Right ventricle myocardium superior (tissue), 1 donor: ENCODE results near the gene NPC2. TPM values are rescaled to one million over a fixed set of nuclear protein-coding genes. Genes with fewer than 3 reads are reported as not detected.
"Not testable (repeated sequence)": the region's sequence is repeated elsewhere in the genome, so short reads cannot be mapped to it uniquely, and the experiment has no call there.

Source experiments
- ATAC-seq: fragments of 200-7000 bp; cut with Tn5 transposase; one replicate; pipeline ENCODE4 v1.9.1; 2020; ENCODE audit warnings: mild to moderate bottlenecking; ENCODE audit not compliant: poor library complexity
- DNase-seq: peaks from one replicate; pipeline ENCODE4 v3.0.0-alpha.2; 2020
- intact Hi-C: fragments of 100-400 bp; cut with DNase I; formaldehyde crosslinking; loops from one replicate; pipeline ENCODE4 v1.11.2; 2022
- total RNA-seq: library from RNA; stranded (reverse); fragmentation: NEBNext Ultra II Directional; extraction: Animal tissue kit (Norgen Biotek cat#: 25700); gene quantifications from one replicate; pipeline ENCODE4 v1.2.1, GENCODE V29; 2021
- donor health status: DM: no; HTN: yes; CAD: no; lungs with severe emphysema.

NPC2 gene
- total RNA-seq, 1 donor from 2014 or later: 75.8 TPM

DNA sequence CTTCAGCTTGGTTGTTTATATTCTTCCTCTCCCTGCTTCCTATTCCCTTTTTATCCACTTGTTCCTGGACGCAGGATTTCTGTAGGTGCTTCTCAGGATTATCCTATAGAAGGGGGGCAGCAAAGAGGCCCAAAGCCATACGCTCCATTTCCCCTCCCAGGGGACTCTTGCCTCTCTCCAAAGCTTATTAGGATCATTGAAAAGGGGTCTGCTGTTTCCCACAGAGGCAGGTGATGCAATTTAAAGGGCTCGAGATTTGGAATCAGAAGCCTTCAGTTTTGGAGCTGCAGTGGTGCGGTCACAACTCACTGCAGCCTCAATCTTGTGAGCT lies 35.6 kb downstream of the NPC2 start:
- DNase-seq (no peak), ATAC-seq (no peak)
- intact Hi-C loops: no loop called here

DNA sequence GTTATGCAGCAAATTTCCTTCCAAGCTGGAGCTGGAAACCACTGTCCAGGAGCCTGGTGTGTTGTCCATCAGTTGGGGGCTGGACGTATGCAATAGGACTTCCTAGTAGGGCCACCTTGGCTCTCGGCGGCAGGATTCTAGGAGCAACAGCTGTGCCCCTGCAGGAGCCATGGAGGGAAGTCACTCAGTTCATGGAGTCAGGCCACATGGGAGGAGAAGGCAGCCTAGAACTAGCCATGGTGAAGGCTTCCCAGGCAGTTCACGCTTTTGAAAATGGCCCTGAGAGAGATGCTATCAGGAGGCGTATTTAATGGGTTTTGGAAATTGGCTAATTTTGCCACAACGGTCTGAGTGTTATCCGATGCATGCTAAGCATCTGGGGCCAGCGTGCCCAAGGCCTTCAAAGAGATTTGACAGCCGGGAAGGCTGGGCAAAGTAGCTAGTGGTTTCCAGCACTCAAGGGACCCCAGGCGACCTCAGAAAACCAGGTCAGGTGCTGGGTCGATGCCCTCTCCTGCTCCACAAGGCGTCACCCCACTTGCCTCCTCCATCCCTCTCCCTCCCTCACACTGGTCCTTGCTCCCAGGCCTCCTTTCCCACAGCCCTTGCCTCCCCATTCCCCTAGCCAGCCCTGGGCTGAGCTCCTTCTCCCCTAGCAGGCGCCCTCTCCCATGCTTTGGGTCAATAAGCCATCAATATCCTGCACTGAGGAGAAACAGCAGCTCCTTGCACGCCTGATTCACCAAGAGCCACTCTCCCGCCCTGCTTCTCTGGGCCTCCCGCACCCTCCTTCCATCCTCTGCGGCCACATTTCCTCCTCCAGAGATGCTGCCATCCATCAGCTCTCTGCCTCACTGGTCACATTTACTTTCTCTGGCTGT lies 36.2 kb downstream of the NPC2 start:
- ATAC-seq: no peak
- DNase-seq: no peak
- intact Hi-C loops: no loop called here

DNA sequence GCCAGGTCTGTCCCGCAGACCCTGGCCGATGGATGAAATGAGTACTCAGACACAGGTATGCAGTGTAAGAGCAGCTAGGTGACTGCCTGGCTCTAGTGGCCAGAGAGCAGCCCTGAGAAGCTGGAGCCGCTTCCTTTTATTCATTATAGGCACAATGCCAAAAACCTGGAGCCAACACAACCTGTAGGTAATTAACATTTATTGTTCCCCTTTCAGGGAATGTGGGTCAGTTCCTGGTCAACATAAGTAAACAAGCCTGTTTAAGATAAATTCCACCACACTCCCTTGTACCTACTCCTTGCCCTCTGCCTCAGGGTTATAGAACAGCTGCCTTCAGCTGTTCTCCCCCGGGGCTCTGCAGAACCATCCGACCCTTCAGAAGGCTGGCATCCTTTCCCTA lies 38.7 kb downstream of the NPC2 start:
- not testable (repeated sequence) for DNase-seq, ATAC-seq

DNA sequence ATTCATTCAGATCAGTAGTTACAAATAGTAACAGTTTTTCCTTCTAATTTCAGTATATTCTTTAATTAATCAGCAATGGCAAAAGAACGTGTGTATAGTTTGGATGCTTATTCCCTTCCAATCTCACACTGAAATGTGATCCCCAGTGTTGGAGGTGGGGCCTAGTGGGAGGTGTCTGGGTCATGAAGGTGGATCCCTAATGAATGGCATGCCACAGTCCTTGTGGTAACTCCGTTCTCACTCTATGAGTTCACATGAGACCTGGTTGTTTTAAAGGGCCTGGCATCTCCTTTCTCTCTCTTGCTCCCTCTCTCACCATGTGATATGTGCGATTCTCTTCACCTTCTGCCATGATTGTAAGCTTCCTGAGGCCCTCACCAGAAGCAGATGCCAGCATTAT lies 48.2 kb downstream of the NPC2 start:
- ATAC-seq (no peak), DNase-seq (no peak)
- intact Hi-C loops: no loop called here

More for the DNA sequence above, 38.7 kb downstream of the NPC2 start:
- intact Hi-C loops: not testable (repeated sequence)

DNA sequence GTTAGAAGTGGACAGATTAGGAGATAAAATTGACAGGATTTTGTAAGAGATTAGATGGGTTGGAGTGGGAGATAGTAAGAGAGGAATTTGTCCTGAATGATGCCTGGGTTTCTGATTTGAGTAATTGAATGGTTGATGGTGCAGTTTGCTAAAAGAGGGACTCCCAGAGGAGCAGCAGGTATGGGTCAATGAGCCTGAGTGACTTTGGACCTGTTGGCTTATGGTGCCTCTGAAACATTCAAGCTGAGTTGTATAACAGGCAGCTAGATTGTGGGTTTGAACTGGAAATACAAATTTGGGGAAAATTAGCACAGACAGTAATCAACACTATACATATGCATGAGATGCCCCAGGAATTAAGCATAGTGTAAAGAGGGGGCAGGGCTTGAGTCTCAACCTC lies 50.3 kb downstream of the NPC2 start:
- no peak for ATAC-seq
- no peak for DNase-seq
- intact Hi-C loops: no loop called here

DNA sequence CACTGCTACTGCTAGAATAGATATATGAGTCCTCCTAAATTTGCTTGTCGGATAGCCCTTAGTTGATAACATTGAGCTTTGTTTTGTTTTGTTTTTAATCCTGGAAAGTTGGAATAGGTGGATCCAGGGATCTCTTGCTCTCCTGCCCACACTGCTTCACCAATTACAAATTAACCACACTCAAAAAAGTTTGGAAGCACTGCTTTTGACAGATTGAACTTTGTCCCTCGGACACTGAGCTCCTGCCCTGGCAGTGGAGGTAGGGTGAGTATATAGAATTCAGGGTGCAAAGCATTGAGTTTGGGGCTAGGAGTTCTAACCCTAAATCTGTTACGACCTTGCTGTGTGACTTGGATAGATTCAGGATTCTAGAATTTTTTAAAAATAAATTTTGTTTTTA lies 52.0 kb downstream of the NPC2 start:
- ATAC-seq: no peak
- intact Hi-C loops: no loop called here
- DNase-seq: no peak

DNA sequence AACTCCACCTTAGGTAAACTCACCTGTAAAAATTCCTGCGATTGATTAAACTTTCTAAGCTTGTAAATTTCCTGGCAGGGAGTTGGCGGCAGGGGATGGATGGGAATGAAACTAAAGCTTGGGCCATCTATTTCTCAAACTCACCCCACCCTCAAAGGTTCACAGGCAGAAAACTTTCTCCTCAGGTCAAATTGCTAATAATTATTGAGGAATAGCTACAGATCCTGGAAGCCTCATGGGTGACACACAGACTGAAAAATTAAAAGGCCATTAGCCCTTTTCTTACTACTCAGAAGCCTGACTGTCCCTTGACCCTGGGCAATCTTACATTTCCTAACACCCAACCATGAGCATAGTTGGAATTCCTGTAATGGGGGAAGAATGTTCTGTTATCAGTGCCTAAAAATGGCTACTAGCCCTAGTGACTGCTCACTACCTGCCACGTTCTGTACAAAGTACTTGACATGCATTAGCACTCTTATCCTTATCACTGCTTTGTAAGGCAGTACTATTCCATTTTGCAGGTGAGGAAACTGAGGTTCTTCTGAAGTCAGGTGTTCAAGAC lies 54.7 kb downstream of the NPC2 start:
- DNase-seq: no peak
- intact Hi-C loops: no loop called here
- peak; percentile 25 for ATAC-seq

DNA sequence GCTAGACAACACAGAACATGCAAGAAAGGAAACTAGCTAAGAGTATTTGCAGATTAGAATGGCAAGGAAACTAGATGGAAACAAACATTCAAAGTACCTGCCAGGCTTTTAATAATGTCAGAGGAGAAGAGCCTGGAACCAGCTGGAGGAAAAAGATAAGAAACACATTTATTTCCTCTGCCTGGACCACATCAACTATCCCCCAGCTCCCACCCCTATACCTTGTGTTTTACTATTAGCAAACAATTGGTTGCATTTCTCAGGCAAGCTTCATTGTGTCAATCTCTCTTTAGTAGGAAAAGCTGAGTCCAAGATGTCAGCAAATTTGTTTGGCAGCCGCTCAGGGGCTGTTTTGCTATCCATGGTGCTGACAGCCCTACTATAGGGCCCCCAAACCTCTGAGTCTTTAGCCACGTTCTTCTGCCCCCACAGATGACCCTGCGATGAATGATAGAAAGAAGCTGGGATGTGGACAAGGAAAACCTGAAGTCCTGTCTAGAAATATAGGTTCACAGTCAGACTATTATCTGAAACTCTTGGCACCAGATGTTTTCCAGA lies 55.5 kb downstream of the NPC2 start:
- intact Hi-C loops: no loop called here
- no peak for DNase-seq
- ATAC-seq: no peak

DNA sequence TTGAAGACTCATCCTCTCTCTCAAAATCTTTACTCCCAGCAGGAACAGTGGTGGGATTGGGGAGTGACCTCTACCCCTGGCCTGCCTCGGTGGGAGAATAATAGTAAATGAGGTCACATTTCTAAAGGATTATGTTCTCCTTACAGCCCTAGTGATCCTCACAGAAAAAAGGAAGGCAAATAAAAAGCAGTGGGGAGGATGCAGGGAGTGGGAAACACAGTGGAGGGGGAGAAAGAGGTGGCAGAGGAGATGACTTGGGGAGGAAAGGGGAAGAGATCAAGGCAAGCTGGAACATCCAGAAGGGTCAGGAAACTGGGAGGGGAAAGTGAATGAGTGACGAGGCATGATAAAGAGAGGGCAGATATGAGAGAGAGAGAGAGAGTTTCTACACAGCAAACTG lies 58.8 kb downstream of the NPC2 start:
- ATAC-seq: no peak
- intact Hi-C loops: no loop called here

DNA sequence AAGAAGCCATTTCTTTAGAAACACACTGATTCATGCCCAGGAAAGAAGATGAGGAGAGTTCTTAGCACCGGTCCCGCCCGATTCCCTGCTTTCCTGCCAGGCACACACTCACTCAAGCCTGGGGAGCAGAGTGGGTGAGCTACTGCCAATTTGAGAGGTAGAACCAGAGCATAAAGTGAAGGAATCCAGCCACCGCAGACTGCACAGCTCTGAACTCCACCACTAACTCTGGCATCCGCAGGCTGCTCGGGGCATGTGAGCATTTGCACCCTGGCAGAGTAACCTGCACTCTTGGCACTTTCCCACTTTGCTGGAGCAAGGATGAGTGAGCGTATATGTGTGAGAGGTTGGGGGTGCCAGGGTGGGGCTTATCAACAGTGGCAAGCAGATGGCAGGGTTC lies 63.1 kb downstream of the NPC2 start:
- intact Hi-C loops: no loop called here
- ATAC-seq (no peak), DNase-seq (no peak)

More for the DNA sequence above, 58.8 kb downstream of the NPC2 start:
- no peak for DNase-seq

Other genes with a start within 250 kb of the NPC2 start
- 22.1 TPM for gene ABCD4, start 190.4 kb downstream of the NPC2 start, total RNA-seq
- gene VRTN, start 144.8 kb downstream of the NPC2 start, total RNA-seq: not detected
- gene SYNDIG1L, start 67.1 kb downstream of the NPC2 start, total RNA-seq: not detected
- gene ISCA2, start 460 bp upstream of the NPC2 start, total RNA-seq: 38.3 TPM
- 11.9 TPM for gene LTBP2, start 118.9 kb upstream of the NPC2 start, total RNA-seq
- 22.6 TPM for gene AREL1, start 219.8 kb upstream of the NPC2 start, total RNA-seq
- gene FCF1, start 219.8 kb upstream of the NPC2 start, total RNA-seq: 35.8 TPM